NT2/D1 (cell line): Measurements from ENCODE around the gene LPO.

ENCODE experiments used
- SUZ12 ChIP-seq: IDR thresholded peaks from 2 replicates; pipeline ENCODE4 v1.6.1; 2011; ENCODE audit not compliant: insufficient read length, insufficient read depth; ENCODE audit errors: extremely low read depth
- YY1 ChIP-seq: IDR thresholded peaks from 2 replicates; pipeline ENCODE4 v1.6.1; 2011; ENCODE audit not compliant: insufficient read length, insufficient read depth
- ZNF274 ChIP-seq: IDR thresholded peaks from 2 replicates; pipeline ENCODE4 v1.6.1; 2011; ENCODE audit warnings: mild to moderate bottlenecking, low read depth, low read length

- no peak for TF ChIP-seq SUZ12
- TF ChIP-seq YY1 = no peak
- TF ChIP-seq ZNF274 = no peak
These were observed 62.0 kb downstream of the LPO start for GRCh38 chr17:58300336-58300735.
